NCI-H1105 (cell line): ENCODE data around the gene RDH13.
A peak's percentile ranks its signal among the peaks of the same experiment; 100 is the strongest.
"Not testable (repeated sequence)": the region's sequence is repeated elsewhere in the genome, so short reads cannot be mapped to it uniquely, and the experiment has no call there.

ENCODE experiments used
- DNase-seq: peaks from one replicate; lab custom pipeline; 2025; lab: John Stamatoyannopoulos, UW

The RDH13 gene

DNA sequence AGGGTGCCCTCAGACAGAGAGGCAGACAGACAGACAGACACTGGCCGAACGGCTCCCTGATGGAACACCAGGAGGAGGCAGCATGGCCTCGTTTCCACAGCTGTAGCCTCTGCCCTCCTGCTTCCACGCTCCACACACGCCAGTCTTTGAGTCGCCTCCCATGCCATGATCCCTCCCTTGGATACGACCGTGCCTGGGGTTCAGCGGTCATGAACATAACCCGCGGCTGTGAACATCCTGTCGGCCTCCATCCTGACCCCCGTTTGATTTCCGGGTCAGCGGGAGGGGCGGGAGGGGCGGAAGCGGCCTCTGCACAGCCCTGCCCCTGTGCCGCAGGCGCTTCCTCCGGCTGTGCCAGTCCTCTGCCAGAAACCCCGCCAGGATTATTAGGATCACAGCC lies 48.2 kb downstream of the RDH13 start:
- DNase-seq = peak; percentile 32

DNA sequence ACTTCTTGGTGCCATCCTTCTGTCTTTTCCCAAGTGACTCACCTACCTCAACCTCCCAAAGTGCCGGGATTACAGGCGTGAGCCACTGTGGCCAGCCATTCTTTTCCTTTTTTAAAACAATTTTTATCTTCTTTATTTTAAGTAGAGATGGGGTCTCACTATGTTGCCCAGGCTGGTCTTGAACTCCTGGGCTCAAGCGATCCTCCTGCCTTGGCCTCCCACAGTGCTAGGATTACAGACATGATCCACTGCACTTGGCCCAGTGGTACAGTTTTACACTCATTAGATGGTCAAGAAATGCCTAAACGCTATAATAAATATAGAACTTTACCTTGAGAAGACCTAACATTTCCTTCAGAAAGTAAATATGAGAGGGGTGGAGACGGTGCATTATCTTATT lies 49.4 kb downstream of the RDH13 start:
- no peak for DNase-seq

DNA sequence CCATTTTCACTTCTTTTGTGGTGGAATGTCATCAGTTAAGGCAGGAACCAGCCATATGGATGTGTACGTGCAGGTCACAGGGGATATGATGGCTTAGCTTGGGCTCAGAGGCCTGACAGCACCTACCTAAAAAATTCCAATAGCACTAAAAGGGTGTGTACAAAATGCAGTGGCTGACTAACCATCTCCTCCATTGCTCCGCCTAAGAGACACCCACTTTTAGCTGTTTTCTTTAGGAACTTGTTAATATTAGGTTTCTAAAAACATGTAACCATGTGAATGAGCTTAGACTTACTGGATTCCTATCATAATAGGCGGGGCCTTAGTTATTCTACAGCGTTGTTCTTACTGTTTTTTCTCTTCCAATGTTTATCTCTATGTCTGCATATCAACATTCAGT lies 50.6 kb downstream of the RDH13 start:
- DNase-seq = no peak

DNA sequence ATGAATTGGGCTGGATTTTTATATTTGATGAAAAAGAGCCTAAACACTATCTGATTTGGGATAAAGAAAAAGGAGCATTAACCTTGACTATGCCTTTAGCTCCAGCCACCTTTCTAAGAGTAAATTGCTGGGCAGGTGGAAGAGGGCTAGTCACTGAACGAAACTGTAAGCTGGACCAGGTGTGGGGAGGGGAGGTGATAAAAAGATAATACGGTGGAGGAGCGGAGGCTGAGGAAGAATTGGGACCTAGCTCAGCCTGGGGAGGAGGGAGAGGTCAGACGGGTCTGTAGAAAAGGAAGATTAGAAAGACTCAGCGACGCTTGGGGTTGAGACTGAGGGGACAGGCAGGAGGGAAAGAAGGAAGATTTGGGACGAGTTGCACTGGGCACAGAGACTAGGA lies 52.4 kb downstream of the RDH13 start:
- not testable (repeated sequence) for DNase-seq

DNA sequence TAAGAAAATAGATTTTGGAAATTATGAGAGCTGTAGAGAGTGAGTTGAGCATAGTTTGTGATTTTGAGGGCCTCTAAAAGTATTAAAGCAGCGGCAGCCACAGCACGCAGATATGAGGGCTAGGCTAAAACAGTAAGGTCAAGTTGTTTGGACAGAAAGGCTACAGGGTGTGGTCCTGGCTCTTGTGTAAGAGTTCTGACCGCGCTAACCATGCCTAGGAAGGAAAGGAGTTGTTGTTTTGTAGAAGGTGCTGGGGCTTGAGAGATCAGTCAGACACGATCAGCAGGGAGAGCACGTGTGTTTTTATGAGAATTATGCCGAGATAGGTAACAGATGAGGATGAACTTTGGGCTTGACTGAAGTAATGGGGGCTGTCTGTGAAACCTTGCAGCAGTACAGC lies 54.2 kb downstream of the RDH13 start:
- not testable (repeated sequence) for DNase-seq

DNA sequence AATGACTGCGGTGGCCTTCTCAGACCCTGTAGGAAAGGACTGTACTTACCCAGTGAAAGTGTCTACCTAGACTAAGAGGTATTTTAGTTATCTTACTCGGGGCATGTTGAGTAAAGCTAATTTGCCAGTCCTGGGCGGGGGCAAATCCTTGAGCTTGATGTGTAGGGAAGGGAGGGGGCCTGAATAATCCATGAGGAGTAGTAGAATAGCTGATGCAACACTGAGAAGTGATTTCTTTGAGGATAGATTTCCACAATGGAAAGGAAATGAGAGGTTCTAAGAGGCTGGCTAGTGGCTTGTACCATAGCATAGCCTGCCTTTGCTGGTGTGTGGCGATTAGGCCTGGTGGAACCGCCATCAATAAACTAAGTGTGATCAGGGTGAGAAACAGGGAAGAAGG lies 54.8 kb downstream of the RDH13 start:
- not testable (repeated sequence) for DNase-seq

DNA sequence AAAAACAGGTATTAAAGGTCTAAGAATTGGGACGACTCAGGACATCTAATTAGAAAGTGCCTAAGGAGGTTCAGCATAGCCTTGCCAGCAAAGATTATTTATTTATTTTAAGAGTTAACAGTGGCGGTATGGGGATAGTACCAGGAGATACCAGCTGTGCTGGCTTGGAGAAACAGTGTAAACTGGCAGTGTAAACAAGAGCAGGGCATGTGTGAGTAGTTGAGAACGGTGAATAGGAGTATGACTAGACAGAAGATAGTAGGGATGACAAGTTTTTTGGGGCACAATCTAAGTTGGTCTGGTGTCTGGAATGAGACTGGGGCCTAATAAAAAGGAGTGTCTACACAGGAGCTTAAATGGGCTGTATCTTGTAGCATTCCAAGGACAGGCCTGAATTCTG lies 55.4 kb downstream of the RDH13 start:
- DNase-seq = not testable (repeated sequence)

DNA sequence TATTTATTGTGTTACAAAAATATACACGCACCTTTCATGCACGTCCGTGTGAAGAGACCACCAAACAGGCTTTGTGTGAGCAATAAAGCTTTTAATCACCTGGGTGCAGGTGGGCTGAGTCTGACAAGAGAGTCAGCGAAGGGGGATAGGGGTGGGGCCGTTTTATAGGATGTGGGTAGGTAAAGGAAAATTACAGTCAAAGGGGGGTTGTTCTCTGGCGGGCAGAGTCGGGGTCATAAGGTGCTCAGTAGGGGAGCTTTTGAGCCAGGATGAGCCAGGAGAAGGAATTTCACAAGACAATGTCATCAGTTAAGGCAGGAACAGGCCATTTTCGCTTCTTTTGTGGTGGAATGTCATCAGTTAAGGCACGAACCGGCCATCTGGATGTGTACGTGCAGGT lies 56.2 kb downstream of the RDH13 start:
- not testable (repeated sequence) for DNase-seq

DNA sequence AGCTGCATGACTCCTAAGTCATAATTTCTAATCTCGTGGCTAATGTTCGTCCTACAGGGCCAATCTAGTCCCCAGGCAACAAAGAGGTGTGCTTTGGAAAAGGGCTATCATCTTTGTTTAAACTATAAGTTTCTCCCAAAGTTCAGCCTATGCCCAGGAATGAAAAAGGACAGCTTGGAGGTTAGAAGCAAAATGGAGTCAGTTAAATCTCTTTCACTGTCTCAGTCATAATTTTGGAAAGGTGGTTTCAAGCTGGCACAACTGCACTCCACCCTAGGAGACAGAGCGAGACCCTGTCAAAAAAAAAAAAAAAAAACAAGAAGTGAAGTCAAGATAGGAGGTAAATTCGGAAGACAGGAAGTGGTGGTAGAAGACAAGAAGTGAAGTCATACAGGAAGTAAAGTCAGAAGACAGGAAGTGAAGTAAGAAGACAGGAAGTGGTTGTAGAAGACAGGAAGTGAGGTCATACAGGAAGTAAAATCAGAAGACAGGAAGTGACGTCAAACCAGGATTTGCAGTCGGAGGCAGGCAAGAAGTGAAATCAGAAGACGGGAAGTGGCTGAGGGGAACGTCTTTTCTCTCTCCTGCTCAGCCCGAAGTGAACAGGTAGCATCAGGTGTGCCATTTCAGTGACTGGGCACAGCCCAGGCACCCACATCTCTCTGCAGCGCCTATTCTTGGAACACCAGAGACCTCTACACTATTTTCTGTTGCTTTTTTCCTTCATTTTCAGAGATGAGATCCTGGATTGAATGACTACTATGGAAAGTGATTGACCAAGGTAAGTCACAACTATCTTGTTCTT lies 57.1 kb downstream of the RDH13 start:
- peak; percentile 26 for DNase-seq

DNA sequence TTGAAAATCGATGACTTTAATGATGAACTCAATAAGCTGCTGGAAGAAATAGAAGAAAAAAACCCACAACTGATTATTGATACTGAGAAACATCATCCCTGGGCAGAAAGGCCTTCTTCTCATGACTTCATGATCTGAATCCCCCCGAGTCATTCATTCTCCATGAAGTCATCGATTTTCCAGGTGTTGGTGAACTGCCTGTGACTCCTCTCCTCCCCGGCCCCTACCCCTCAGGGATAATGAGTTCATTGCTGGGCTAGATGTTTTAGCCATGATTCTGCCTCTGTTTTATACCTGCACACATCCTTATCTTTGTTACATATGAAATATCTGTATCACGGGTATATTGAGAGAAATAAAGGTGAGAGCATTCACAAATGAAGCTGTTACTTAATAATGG lies 62.2 kb downstream of the RDH13 start:
- no peak for DNase-seq

DNA sequence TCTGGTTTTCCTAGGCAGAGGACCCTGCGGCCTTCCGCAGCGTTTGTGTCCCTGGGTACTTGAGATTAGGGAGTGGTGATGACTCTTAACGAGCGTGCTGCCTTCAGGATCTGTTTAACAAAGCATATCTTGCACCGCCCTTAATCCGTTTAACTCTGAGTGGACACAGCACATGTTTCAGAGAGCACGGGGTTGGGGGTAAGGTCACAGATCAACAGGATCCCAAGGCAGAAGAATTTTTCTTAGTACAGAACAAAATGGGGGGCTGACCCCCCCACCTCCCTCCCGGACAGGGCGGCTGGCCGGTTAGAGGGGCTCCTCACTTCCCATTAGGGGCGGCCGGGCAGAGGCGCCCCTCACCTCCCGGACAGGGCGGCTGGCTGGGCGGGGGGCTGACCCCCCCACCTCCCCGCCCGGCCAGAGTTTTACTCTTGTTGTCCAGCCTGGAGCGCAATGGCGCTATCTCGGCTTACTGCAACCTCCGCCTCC lies 64.2 kb downstream of the RDH13 start:
- not testable (repeated sequence) for DNase-seq

DNA sequence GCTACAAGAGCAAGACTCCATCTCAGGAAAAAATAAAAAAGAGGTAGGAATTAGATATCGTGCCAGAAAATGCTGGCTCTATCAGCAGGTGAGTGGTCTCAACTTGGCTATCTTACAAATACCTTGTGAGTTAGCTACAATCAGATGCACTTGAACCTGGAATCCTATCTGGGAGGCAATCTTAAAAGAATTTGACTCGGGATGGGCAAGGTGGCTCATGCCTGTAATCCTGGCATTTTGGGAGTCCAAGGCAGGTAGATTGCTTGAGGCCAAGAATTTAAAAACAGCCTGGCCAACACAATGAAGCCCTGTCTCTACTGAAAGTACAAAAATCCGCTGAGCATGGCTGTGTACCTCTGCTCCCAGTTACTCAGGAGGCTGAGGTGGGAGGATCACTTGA lies 67.4 kb downstream of the RDH13 start:
- DNase-seq = no peak
